Nephron (organoid): Measurements from ENCODE around the gene DCST1.

Experiments
- H3K27ac Mint-ChIP-seq, 3 experiments: 2 replicates each; pipeline ENCODE4 v1.8.0; 2020; ENCODE audit warnings: mixed read lengths in 3 of 3, mild to moderate bottlenecking in 2 of 3, moderate library complexity in 1 of 3
- H3K27me3 Mint-ChIP-seq: 2 replicates; pipeline ENCODE4 v1.8.0; 2021; ENCODE audit warnings: low read depth, mild to moderate bottlenecking, moderate library complexity, mixed read lengths
- H3K36me3 Mint-ChIP-seq: 2 replicates; pipeline ENCODE4 v1.8.0; 2020; ENCODE audit warnings: low read depth, mixed read lengths
- H3K4me1 Mint-ChIP-seq: 2 replicates; pipeline ENCODE4 v1.8.0; 2020; ENCODE audit warnings: mixed read lengths
- H3K4me3 Mint-ChIP-seq, 3 experiments: 2 replicates each; pipeline ENCODE4 v1.8.0; 2020; ENCODE audit warnings: mild to moderate bottlenecking in 3 of 3, mixed read lengths in 3 of 3, moderate library complexity in 2 of 3
- H3K9me3 Mint-ChIP-seq: 2 replicates; pipeline ENCODE4 v1.8.0; 2020; ENCODE audit warnings: mixed read lengths
- TF ChIP-seq, protein P1 (sequence below), 3 experiments: fragments of 200-600 bp; sonication (generic); IDR thresholded peaks; one replicate each; pipeline ENCODE4 v1.5.0; 2021; ENCODE audit warnings: antibody characterized with exemption in 3 of 3; ENCODE audit not compliant: unreplicated experiment in 3 of 3

The DCST1 gene

DNA sequence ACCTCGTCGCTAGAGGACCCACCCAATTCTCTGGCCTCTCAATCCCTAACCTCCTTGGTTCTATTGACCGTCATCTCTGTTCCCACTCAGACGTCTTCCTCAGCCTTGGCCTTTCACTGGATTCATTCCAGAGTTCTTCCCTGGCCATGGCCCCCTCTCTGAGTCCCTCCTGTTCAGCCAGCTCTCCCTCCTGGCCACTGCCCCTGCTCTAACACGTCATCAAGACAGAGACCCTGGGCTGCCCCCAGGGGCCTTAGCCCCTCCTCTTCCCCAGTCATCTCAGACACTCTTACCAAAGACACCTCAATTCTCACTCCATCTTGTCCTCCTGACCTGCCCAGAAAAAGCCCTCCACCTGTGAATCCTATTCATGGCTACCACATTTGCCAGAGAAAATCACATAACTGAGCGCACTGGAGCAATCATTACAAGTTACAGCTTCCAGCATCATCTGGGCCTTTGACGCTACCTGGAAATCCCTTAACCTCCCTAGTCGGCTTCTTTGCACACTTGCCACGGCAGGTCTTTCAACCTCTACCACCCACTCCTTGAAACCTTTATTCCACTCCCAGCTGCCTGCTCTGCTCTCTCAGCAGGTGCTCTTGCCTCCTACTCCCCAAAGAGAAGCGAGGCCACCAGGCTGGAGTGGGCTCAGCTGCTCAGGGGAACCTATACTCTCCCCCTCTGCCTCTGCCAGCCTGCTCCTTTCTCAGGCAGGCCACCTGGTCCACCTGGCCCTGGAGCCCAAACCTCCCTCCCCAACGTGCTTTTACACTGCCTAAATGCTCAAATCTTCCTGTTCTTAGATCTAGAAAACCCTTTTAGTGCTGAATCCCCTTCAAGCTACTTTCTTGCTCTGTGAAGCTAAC lies 14.0 kb upstream of the DCST1 start:
- Mint-ChIP-seq H3K36me3 (no peaks in the 10 kb centered on the region), H3K4me1 (peaks cover 13% of the 10 kb centered on the region), H3K4me3 (peak overlapping the region; percentile 44 to 70 (median 61)), H3K27me3 (peaks cover 11% of the 10 kb centered on the region), H3K9me3 (no peaks in the 10 kb centered on the region), H3K27ac (peak overlapping the region; percentile 1 to 90 (median 54))
- TF ChIP-seq, protein P1, sequence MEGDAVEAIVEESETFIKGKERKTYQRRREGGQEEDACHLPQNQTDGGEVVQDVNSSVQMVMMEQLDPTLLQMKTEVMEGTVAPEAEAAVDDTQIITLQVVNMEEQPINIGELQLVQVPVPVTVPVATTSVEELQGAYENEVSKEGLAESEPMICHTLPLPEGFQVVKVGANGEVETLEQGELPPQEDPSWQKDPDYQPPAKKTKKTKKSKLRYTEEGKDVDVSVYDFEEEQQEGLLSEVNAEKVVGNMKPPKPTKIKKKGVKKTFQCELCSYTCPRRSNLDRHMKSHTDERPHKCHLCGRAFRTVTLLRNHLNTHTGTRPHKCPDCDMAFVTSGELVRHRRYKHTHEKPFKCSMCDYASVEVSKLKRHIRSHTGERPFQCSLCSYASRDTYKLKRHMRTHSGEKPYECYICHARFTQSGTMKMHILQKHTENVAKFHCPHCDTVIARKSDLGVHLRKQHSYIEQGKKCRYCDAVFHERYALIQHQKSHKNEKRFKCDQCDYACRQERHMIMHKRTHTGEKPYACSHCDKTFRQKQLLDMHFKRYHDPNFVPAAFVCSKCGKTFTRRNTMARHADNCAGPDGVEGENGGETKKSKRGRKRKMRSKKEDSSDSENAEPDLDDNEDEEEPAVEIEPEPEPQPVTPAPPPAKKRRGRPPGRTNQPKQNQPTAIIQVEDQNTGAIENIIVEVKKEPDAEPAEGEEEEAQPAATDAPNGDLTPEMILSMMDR (IDR thresholded peaks at IDR 0.05; ENCODE audit: unreplicated experiment in 3 of 3), result no peak

DNA sequence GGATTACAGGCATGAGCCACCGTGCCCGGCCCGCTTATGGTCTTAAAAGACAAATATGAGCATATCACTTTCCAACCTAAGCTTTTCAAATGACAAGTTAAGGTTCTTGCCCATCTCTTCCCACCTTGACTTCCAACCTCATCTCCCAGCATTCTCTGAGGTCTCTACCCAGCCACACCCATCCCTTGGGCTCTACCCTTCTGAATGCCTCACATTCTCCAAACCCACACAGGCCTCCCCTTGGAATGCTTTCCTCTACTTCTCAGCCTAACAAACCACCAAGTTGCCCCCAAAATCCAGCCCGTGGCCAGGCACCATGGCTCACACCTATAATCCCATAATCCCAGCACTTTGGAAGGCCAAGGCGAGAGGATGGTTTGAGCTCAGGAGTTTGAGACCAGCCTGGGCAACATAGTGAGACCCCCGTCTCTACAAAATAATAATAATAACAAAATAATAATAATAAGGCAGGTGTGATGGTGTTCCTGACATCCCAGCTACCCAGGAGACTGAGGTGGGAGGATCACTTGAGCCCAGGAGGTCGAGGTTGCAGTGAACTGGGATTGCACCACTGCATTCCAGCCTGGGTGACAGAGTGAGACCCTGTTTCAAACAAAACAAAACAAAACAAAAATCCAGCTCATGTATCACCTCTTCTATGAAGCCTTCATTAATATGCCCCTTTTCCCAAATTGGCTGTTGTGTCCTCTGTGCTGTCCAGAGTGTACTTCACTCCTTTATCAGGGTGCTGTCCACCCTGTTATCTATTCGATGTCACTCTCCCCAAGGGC lies 11.3 kb upstream of the DCST1 start:
- H3K27ac Mint-ChIP-seq, result peak overlapping the region in 1 of 3 experiments; percentile 37
- H3K36me3 Mint-ChIP-seq, result no peaks in the 10 kb centered on the region
- H3K4me1 Mint-ChIP-seq, result peaks cover 13% of the 10 kb centered on the region
- H3K4me3 Mint-ChIP-seq, result no peak overlapping the region
- H3K27me3 Mint-ChIP-seq, result peaks cover 11% of the 10 kb centered on the region
- no peaks in the 10 kb centered on the region for H3K9me3 Mint-ChIP-seq
- TF ChIP-seq, protein P1 (IDR thresholded peaks at IDR 0.05; ENCODE audit: unreplicated experiment in 3 of 3), result no peak

DNA sequence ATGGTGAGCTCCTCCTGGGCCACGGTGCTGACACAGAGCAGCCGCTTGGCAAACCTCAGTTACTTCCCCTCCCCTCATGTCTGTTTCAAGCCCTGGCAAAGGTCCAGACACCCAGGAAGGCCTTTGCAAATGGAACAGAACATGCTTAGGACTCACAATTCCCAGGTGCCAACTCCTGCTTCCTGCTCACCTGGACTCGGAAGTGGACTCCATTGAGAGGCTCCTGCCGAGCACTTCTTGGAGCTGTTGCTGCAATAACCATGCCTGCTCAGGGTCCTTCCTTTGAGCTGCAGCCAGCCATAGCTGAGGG lies 10.7 kb upstream of the DCST1 start:
- no peaks in the 10 kb centered on the region for H3K36me3 Mint-ChIP-seq
- H3K27ac Mint-ChIP-seq, result peak overlapping the region in 1 of 3 experiments; percentile 29
- no peaks in the 10 kb centered on the region for H3K9me3 Mint-ChIP-seq
- H3K4me1 Mint-ChIP-seq, result peaks cover 13% of the 10 kb centered on the region
- H3K27me3 Mint-ChIP-seq, result peaks cover 11% of the 10 kb centered on the region
- H3K4me3 Mint-ChIP-seq, result no peak overlapping the region
- TF ChIP-seq, protein P1 (IDR thresholded peaks at IDR 0.05; ENCODE audit: unreplicated experiment in 3 of 3), result no peak

DNA sequence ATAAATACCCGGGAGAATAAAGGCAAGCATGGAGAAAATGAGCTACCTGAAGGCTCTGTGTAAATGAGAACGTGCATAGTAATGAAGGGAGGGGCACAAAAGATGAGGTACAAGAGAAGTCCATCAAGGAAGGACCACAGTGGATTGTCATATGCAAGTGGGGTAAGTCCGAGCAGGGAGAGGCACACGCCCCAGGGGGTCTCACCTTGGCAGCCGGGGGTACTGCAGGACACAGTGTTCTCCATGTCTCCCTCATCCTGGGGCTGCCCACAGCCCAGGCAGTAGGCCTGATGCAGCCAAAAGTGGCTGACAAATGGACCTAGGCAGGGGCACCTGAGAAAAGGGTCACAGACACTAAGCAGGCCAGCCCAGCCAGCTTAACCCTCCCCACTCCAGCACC lies 10.0 kb upstream of the DCST1 start:
- TF ChIP-seq, protein P1 (IDR thresholded peaks at IDR 0.05; ENCODE audit: unreplicated experiment in 3 of 3), result no peak
- H3K36me3 Mint-ChIP-seq, result no peaks in the 10 kb centered on the region
- peaks cover 13% of the 10 kb centered on the region for H3K4me1 Mint-ChIP-seq
- H3K27ac Mint-ChIP-seq, result no peak overlapping the region
- no peak overlapping the region for H3K4me3 Mint-ChIP-seq
- no peaks in the 10 kb centered on the region for H3K9me3 Mint-ChIP-seq
- peaks cover 11% of the 10 kb centered on the region for H3K27me3 Mint-ChIP-seq

DNA sequence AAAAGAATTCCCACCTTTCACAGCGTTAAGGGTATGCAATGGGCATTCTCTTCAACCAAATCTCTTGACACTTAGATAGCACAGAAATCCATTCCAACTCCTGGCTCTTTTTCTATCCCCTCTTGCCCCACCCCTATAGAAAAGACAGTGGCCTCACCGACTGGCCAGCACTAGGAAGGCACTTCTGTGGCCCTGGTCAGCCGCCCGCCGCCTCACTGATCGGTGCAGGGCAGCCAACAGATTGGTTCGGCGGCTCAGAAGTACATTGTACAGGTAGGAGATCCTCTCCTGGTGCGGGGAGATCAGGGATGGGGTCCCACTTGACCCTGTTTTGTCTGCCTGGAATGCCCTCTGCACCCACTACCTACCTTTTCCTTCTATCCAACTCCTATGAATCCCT lies 9.3 kb upstream of the DCST1 start:
- Mint-ChIP-seq H3K27ac (no peak overlapping the region), H3K9me3 (no peaks in the 10 kb centered on the region), H3K4me1 (peaks cover 9% of the 10 kb centered on the region), H3K4me3 (no peak overlapping the region), H3K27me3 (peaks cover 11% of the 10 kb centered on the region), H3K36me3 (no peaks in the 10 kb centered on the region)
- TF ChIP-seq, protein P1 (IDR thresholded peaks at IDR 0.05; ENCODE audit: unreplicated experiment in 3 of 3), result no peak
